ENCODE results near the gene DCAF15.

GRCh38 chr19:13985771-13986347 lies 33.5 kb downstream of the DCAF15 start:
- TF ChIP-seq EP300 (IDR thresholded peaks at IDR 0.05; ENCODE audit: borderline replicate concordance), result no peak
- TF ChIP-seq, protein P1, sequence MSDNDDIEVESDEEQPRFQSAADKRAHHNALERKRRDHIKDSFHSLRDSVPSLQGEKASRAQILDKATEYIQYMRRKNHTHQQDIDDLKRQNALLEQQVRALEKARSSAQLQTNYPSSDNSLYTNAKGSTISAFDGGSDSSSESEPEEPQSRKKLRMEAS (IDR thresholded peaks at IDR 0.05), result no peak; the same call in 1 of the 2 replicates
- TF ChIP-seq RAD21 (IDR thresholded peaks at IDR 0.05; ENCODE audit: low read depth), result no peak
- TF ChIP-seq CEBPB (IDR thresholded peaks at IDR 0.05), result no peak
- TF ChIP-seq TCF12 (IDR thresholded peaks at IDR 0.05; ENCODE audit: low read depth), result no peak
- TF ChIP-seq USF1 (IDR thresholded peaks at IDR 0.05), result peak; percentile 91
- no peak for TF ChIP-seq REST (IDR thresholded peaks at IDR 0.05; ENCODE audit: low read depth)
- TF ChIP-seq TAF1 (IDR thresholded peaks at IDR 0.05; ENCODE audit: low read depth), result no peak
- TF ChIP-seq TEAD4 (IDR thresholded peaks at IDR 0.05), result no peak
- TF ChIP-seq NFIC (IDR thresholded peaks at IDR 0.05), result no peak
- no peak for TF ChIP-seq YY1 (IDR thresholded peaks at IDR 0.05; ENCODE audit: low read depth)
- TF ChIP-seq EGR1 (IDR thresholded peaks at IDR 0.05), result no peak
